ENCODE results near the gene CD274. TPM values are rescaled to one million over a fixed set of nuclear protein-coding genes. Genes with fewer than 3 reads are reported as not detected.

Gene CD274
- total and polyA plus RNA-seq, 10 of the 15 experiments (the other 5 are each of a cell fraction or from before 2014, with no cell fraction given), result 9.4 to 128 (median 24.6) TPM

- ChIA-PET CTCF (interaction anchor here (0.9 to 4.6 kb wide), 10 partner anchors 9 to 685 kb away, joined by 3 to 172 read pairs (median 6); partner anchors contain the start of gene PLGRKT), POLR2A (interaction anchor here (0.5 to 5.5 kb wide), 7 partner anchors 10 to 181 kb away, joined by 3 to 66 read pairs (median 16); partner anchors contain the start of genes PDCD1LG2, PLGRKT and RIC1), SMC1A (ENCODE audit: uncharacterized antibody, unreplicated experiment) (interaction anchor here (1.0 to 5.6 kb wide), 14 partner anchors 9 to 176 kb away, joined by 3 to 161 read pairs (median 14); partner anchors contain the start of genes PDCD1LG2 and PLGRKT), RAD21 (ENCODE audit: unreplicated experiment) (interaction anchor here (1.1 to 5.3 kb wide), 11 partner anchors 8 to 686 kb away, joined by 5 to 149 read pairs (median 33); partner anchors contain the start of genes PDCD1LG2 and PLGRKT)
- Histone ChIP-seq H3K9ac (ENCODE audit: control insufficient read depth, insufficient read depth, low read length) (peak overlapping the region; percentile 82; the same call in 1 of the 2 replicates), H3K4me3 (no peak overlapping the region), H3K9me3 (replicated peaks; ENCODE audit: control insufficient read depth, insufficient read depth, low read length) (no peaks in the 10 kb centered on the region), H3K27me3 (replicated peaks in 1 of 2; ENCODE audit: control insufficient read depth in 2 of 2, insufficient read depth in 2 of 2, low read length in 1 of 2) (no peaks in the 10 kb centered on the region), H3K36me3 (ENCODE audit: control insufficient read depth in 2 of 2, insufficient read depth in 2 of 2, low read length in 1 of 2) (no peaks in the 10 kb centered on the region; a peak in 1 of 4 replicates), H3K79me2 (ENCODE audit: control insufficient read depth, insufficient read depth, low read length) (peaks cover 37% of the 10 kb centered on the region), H3K4me2 (ENCODE audit: control insufficient read depth, insufficient read depth) (peak overlapping the region; percentile 97), H3K27ac (ENCODE audit: control insufficient read depth, insufficient read depth) (peak overlapping the region; percentile 97), H2AFZ (ENCODE audit: control insufficient read depth, low read depth, low read length) (peak overlapping the region; percentile 58; the same call in 1 of the 2 replicates), H4K20me1 (ENCODE audit: control insufficient read depth, insufficient read depth) (no peaks in the 10 kb centered on the region), H3K4me1 (ENCODE audit: control insufficient read depth, insufficient read depth, low read length) (peaks cover 44% of the 10 kb centered on the region)
- TF ChIP-seq, protein P1, sequence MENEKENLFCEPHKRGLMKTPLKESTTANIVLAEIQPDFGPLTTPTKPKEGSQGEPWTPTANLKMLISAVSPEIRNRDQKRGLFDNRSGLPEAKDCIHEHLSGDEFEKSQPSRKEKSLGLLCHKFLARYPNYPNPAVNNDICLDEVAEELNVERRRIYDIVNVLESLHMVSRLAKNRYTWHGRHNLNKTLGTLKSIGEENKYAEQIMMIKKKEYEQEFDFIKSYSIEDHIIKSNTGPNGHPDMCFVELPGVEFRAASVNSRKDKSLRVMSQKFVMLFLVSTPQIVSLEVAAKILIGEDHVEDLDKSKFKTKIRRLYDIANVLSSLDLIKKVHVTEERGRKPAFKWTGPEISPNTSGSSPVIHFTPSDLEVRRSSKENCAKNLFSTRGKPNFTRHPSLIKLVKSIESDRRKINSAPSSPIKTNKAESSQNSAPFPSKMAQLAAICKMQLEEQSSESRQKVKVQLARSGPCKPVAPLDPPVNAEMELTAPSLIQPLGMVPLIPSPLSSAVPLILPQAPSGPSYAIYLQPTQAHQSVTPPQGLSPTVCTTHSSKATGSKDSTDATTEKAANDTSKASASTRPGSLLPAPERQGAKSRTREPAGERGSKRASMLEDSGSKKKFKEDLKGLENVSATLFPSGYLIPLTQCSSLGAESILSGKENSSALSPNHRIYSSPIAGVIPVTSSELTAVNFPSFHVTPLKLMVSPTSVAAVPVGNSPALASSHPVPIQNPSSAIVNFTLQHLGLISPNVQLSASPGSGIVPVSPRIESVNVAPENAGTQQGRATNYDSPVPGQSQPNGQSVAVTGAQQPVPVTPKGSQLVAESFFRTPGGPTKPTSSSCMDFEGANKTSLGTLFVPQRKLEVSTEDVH (IDR thresholded peaks at IDR 0.05; ENCODE audit: low read depth, partially characterized antibody), result no peak
- TF ChIP-seq USF1 (IDR thresholded peaks at IDR 0.05; ENCODE audit: borderline replicate concordance, extremely low read length, insufficient read depth, low read depth, low read length), result no peak
- TF ChIP-seq ELK1 (IDR thresholded peaks at IDR 0.05; ENCODE audit: low read depth, low read length), result no peak
- no peak for TF ChIP-seq POU2F2 (IDR thresholded peaks at IDR 0.05; ENCODE audit: borderline replicate concordance, low read depth, low read length)
- TF ChIP-seq MAX (IDR thresholded peaks at IDR 0.05; ENCODE audit: low read depth, low read length), result no peak
- no peak for TF ChIP-seq PAX5 (IDR thresholded peaks at IDR 0.05; ENCODE audit: borderline replicate concordance, low read depth, low read length)
- peak; percentile 10 for TF ChIP-seq KLF5 (IDR thresholded peaks at IDR 0.05; ENCODE audit: partially characterized antibody)
- 0 out of 2 replicates have a peak, but pooled peaks have one; percentile 25 for TF ChIP-seq ZNF217 (IDR thresholded peaks at IDR 0.05)
- TF ChIP-seq RBBP5 (conservative IDR thresholded peaks at IDR 0.05), result no peak
- TF ChIP-seq CHD2 (IDR thresholded peaks at IDR 0.05; ENCODE audit: borderline replicate concordance, low read depth, low read length), result no peak
- no peak for TF ChIP-seq RUNX3 (IDR thresholded peaks at IDR 0.05; ENCODE audit: low read length)
- in situ Hi-C loops (cut with MboI), result no loop called here
- ATAC-seq (no peak), FAIRE-seq (no peak), DNase-seq (ENCODE audit: low read depth, low spot score) (no peak)
- no TSS peak for BruUV-seq (replicated peaks)
- 40% methylated on average over 2 of the region's 2 CpGs for WGBS (ENCODE audit: insufficient coverage, insufficient replicate concordance, low lambda C conversion rate, missing lambda C conversion rate)
- intact Hi-C loops (cut with micrococcal nuclease; ENCODE audit: unreplicated experiment), result loop anchor here (1.0 to 10.0 kb wide), 2 partner anchors 10 to 783 kb away; partner anchors contain the start of genes PLPP6 and SPATA6L
Observed at GRCh38 chr9:5448016-5448415, 2.3 kb upstream of the CD274 start.

All from GM12878 (cell line).